Breast epithelium (tissue), 4 donors: ENCODE measurements around the gene ZFYVE21. TPM values are rescaled to one million over a fixed set of nuclear protein-coding genes. Genes with fewer than 3 reads are reported as not detected.

Source experiments
- DNase-seq, 2 donors: peaks; one replicate each; pipeline ENCODE4 v3.0.0-alpha.2; 2019; ENCODE audit warnings: low spot score in 2 of 2
- H3K27ac ChIP-seq, 2 donors: fragments of 200-600 bp; sonication (generic) in 1 of 2; one replicate each; pipeline ENCODE4 v1.5.1; 2016 to 2019; ENCODE audit warnings: mild to moderate bottlenecking in 1 of 2
- H3K27me3 ChIP-seq, 2 donors: fragments of 200-600 bp; sonication (generic) in 1 of 2; one replicate each; pipeline versions ENCODE4 v1.5.1 to v1.6.0; 2017 to 2019; ENCODE audit warnings: control low read depth in 1 of 2, mild to moderate bottlenecking in 1 of 2
- H3K36me3 ChIP-seq: fragments of 200-600 bp; one replicate; pipeline ENCODE4 v1.5.1; 2019
- H3K4me1 ChIP-seq, 2 donors: fragments of 200-600 bp; sonication (generic); one replicate each; pipeline ENCODE4 v1.5.1; 2016 to 2019; ENCODE audit warnings: control low read depth in 1 of 2
- H3K4me3 ChIP-seq, 3 donors: fragments of 200-600 bp; sonication (generic); 1 replicate in 2 of 3; 2 replicates in 1 of 3; pipeline ENCODE4 v1.5.1; 2016 to 2019; ENCODE audit warnings: mild to moderate bottlenecking in 3 of 3, moderate library complexity in 2 of 3
- H3K9me3 ChIP-seq, 2 donors: fragments of 200-600 bp; sonication (generic) in 1 of 2; one replicate each; pipeline ENCODE4 v1.5.1; 2016 to 2019; ENCODE audit warnings: control low read depth in 1 of 2
- CTCF ChIP-seq, 3 donors: fragments of 450-650 bp; IDR thresholded peaks; one replicate each; pipeline ENCODE4 v1.5.1; 2016 to 2017; ENCODE audit warnings: antibody characterized with exemption in 3 of 3, mild to moderate bottlenecking in 3 of 3, moderate library complexity in 3 of 3
- POLR2A ChIP-seq: fragments of 450-650 bp; IDR thresholded peaks from one replicate; pipeline ENCODE4 v1.6.1; 2016; ENCODE audit warnings: antibody characterized with exemption, mild to moderate bottlenecking, moderate library complexity
- POLR2AphosphoS5 ChIP-seq, 3 donors: sonication (generic); formaldehyde crosslinking; IDR thresholded peaks; one replicate each; pipeline ENCODE4 v1.6.1; 2017; ENCODE audit warnings: antibody characterized with exemption in 3 of 3
- intact Hi-C: fragments of 100-400 bp; cut with DNase I; formaldehyde crosslinking; loops from one replicate; pipeline ENCODE4 v1.15.1; 2023; ENCODE audit warnings: low total_unique reads
- total RNA-seq, 3 donors: library from RNA; depleted of rRNA; stranded (reverse); fragments of >200 nt; gene quantifications; one replicate each; pipeline ENCODE4 v1.1.0, GENCODE V29; 2016

Gene ZFYVE21
- total RNA-seq, 3 donors from 2014 or later, result 57.4 to 140 (median 96.0) TPM

GRCh38 chr14:103705118-103705503 is 10.5 kb upstream of the ZFYVE21 start:
- TF ChIP-seq CTCF (IDR thresholded peaks at IDR 0.05) (no peak), POLR2AphosphoS5 (IDR thresholded peaks at IDR 0.05) (peak in 1 of 3 donors; percentile 41)
- peak overlapping the region; percentile 71 to 73 for H3K27ac ChIP-seq
- DNase-seq, result peak in 1 of 2 donors; percentile 69
- intact Hi-C loops, result no loop called here
- H3K9me3 ChIP-seq, result no peaks in the 10 kb centered on the region
- peaks cover 0 to 6% of the 10 kb centered on the region in 2 donors for H3K4me1 ChIP-seq
- H3K27me3 ChIP-seq, result no peaks in the 10 kb centered on the region
- no peak overlapping the region for H3K4me3 ChIP-seq
- H3K36me3 ChIP-seq, result no peaks in the 10 kb centered on the region

GRCh38 chr14:103705504-103706284 is 9.9 kb upstream of the ZFYVE21 start:
- no peak for DNase-seq
- TF ChIP-seq POLR2A (no peak), CTCF (IDR thresholded peaks at IDR 0.05) (no peak), POLR2AphosphoS5 (IDR thresholded peaks at IDR 0.05) (no peak)
- Histone ChIP-seq H3K36me3 (no peaks in the 10 kb centered on the region), H3K9me3 (no peaks in the 10 kb centered on the region), H3K27ac (peak overlapping the region; percentile 71 to 73), H3K27me3 (no peaks in the 10 kb centered on the region), H3K4me1 (peaks cover 0 to 6% of the 10 kb centered on the region in 2 donors), H3K4me3 (peak overlapping the region in 1 of 3 donors; percentile 5)
- intact Hi-C loops, result no loop called here

- Histone ChIP-seq H3K9me3 (no peaks in the 10 kb centered on the region), H3K4me1 (peaks cover 0 to 6% of the 10 kb centered on the region in 2 donors), H3K36me3 (no peaks in the 10 kb centered on the region), H3K27me3 (no peaks in the 10 kb centered on the region), H3K4me3 (no peak overlapping the region), H3K27ac (peak overlapping the region; percentile 71 to 73)
- no peak for DNase-seq
- intact Hi-C loops, result no loop called here
- no peak for TF ChIP-seq POLR2A
- no peak for TF ChIP-seq CTCF (IDR thresholded peaks at IDR 0.05)
- no peak for TF ChIP-seq POLR2AphosphoS5 (IDR thresholded peaks at IDR 0.05)
Measured at GRCh38 chr14:103706551-103707328, 8.9 kb upstream of the ZFYVE21 start.

GRCh38 chr14:103707329-103708263 is 8.0 kb upstream of the ZFYVE21 start:
- Histone ChIP-seq H3K9me3 (no peaks in the 10 kb centered on the region), H3K27me3 (no peaks in the 10 kb centered on the region), H3K36me3 (no peaks in the 10 kb centered on the region), H3K27ac (peak overlapping the region; percentile 15 to 51), H3K4me1 (peaks cover 0 to 11% of the 10 kb centered on the region in 2 donors), H3K4me3 (no peak overlapping the region)
- no peak for TF ChIP-seq POLR2A
- TF ChIP-seq CTCF (IDR thresholded peaks at IDR 0.05), result no peak
- TF ChIP-seq POLR2AphosphoS5 (IDR thresholded peaks at IDR 0.05), result no peak
- intact Hi-C loops, result no loop called here
- no peak for DNase-seq
